Mesendoderm (in vitro differentiated cells): ENCODE measurements around the gene ZER1.

Source experiments
- DNase-seq: peaks from one replicate; pipeline ENCODE4 v3.0.0; 2013
- H2AK5ac ChIP-seq: 2 replicates; pipeline ENCODE4 v1.6.1; 2013; ENCODE audit warnings: low read length, inconsistent platforms
- H2BK120ac ChIP-seq: 2 replicates; pipeline ENCODE4 v1.6.1; 2013; ENCODE audit warnings: low read depth, mild to moderate bottlenecking, low read length, moderate library complexity, mixed read lengths
- H2BK15ac ChIP-seq: replicated peaks from 2 replicates; pipeline ENCODE4 v1.6.1; 2013; ENCODE audit warnings: low read depth, mild to moderate bottlenecking, moderate library complexity
- H2BK5ac ChIP-seq: 2 replicates; pipeline ENCODE4 v1.6.1; 2013; ENCODE audit warnings: low read length, inconsistent platforms
- H3K18ac ChIP-seq: 2 replicates; pipeline ENCODE4 v1.6.1; 2013; ENCODE audit warnings: mild to moderate bottlenecking, low read length, mixed read lengths
- H3K23ac ChIP-seq: one replicate; pipeline ENCODE4 v1.6.1; 2013; ENCODE audit warnings: low read length
- H3K27ac ChIP-seq: 2 replicates; pipeline ENCODE4 v1.5.1; 2013; ENCODE audit warnings: low read depth, mild to moderate bottlenecking, inconsistent platforms, low read length, moderate library complexity
- H3K27me3 ChIP-seq: 2 replicates; pipeline ENCODE4 v1.6.1; 2013; ENCODE audit warnings: low read length, control low read depth, mild to moderate bottlenecking, inconsistent platforms; ENCODE audit not compliant: insufficient read depth, poor library complexity
- H3K36me3 ChIP-seq: 2 replicates; pipeline ENCODE4 v1.6.1; 2013; ENCODE audit warnings: low read length, inconsistent platforms; ENCODE audit not compliant: control insufficient read depth, insufficient read depth
- H3K4ac ChIP-seq: one replicate; pipeline ENCODE4 v1.6.1; 2013; ENCODE audit warnings: low read depth, mild to moderate bottlenecking, low read length, moderate library complexity
- H3K4me1 ChIP-seq: 2 replicates; pipeline ENCODE4 v1.6.1; 2013; ENCODE audit warnings: low read depth, low read length, inconsistent platforms; ENCODE audit not compliant: control insufficient read depth
- H3K4me2 ChIP-seq: 2 replicates; pipeline ENCODE4 v1.6.1; 2013; ENCODE audit warnings: low read length
- H3K4me3 ChIP-seq: 2 replicates; pipeline ENCODE4 v1.5.1; 2013; ENCODE audit warnings: mild to moderate bottlenecking, low read length
- H3K56ac ChIP-seq: one replicate; pipeline ENCODE4 v1.6.1; 2013; ENCODE audit warnings: low read length
- H3K79me1 ChIP-seq: 2 replicates; pipeline ENCODE4 v1.6.1; 2013; ENCODE audit warnings: low read length, inconsistent platforms
- H3K79me2 ChIP-seq: 2 replicates; pipeline ENCODE4 v1.6.1; 2013; ENCODE audit warnings: mild to moderate bottlenecking, low read length; ENCODE audit not compliant: control insufficient read depth, insufficient read depth
- H3K9ac ChIP-seq: 2 replicates; pipeline ENCODE4 v1.6.1; 2013; ENCODE audit warnings: low read length, inconsistent platforms
- H4K5ac ChIP-seq: one replicate; pipeline ENCODE4 v1.6.1; 2013; ENCODE audit warnings: low read length
- H4K8ac ChIP-seq: one replicate; pipeline ENCODE4 v1.6.1; 2013; ENCODE audit warnings: low read depth, mild to moderate bottlenecking, control low read depth, low read length, moderate library complexity
- WGBS: extraction: QIAGEN DNeasy Blood & Tissue Kit; methylation state at CpG from one replicate; pipeline ENCODE4 v1.1.7; 2013; ENCODE audit warnings: low lambda C conversion rate, missing lambda C conversion rate; ENCODE audit not compliant: insufficient coverage; ENCODE audit errors: extremely low coverage; 5-methylcytosine and 5-hydroxymethylcytosine counted together

Gene ZER1

GRCh38 chr9:128727640-128728248 lies 44.0 kb downstream of the ZER1 start:
- peaks cover 5% of the 10 kb centered on the region for H3K4me1 ChIP-seq
- WGBS = no CpG with 5 or more reads among the region's 5 CpGs
- no peak overlapping the region for H2BK5ac ChIP-seq
- no peak overlapping the region for H3K4me3 ChIP-seq
- peaks cover 2% of the 10 kb centered on the region for H3K79me1 ChIP-seq
- H3K27ac ChIP-seq = no peak overlapping the region
- H3K36me3 ChIP-seq = no peaks in the 10 kb centered on the region
- no peak overlapping the region for H3K23ac ChIP-seq
- H2BK15ac ChIP-seq = no peak overlapping the region
- no peaks in the 10 kb centered on the region for H3K79me2 ChIP-seq
- DNase-seq = peak; percentile 33
- no peak overlapping the region for H2BK120ac ChIP-seq
- no peak overlapping the region for H3K18ac ChIP-seq
- no peak overlapping the region for H4K5ac ChIP-seq
- H4K8ac ChIP-seq = no peak overlapping the region
- no peak overlapping the region for H2AK5ac ChIP-seq
- H3K4me2 ChIP-seq = no peak overlapping the region
- no peak overlapping the region for H3K56ac ChIP-seq
- no peaks in the 10 kb centered on the region for H3K27me3 ChIP-seq
- no peak overlapping the region for H3K4ac ChIP-seq
- no peak overlapping the region for H3K9ac ChIP-seq

- no peaks in the 10 kb centered on the region for H3K79me2 ChIP-seq
- H4K5ac ChIP-seq = peak overlapping the region; percentile 81
- no peak overlapping the region for H2AK5ac ChIP-seq
- H3K4me3 ChIP-seq = peak overlapping the region; percentile 2
- peak overlapping the region; percentile 17 for H3K56ac ChIP-seq
- peak overlapping the region; percentile 6 for H3K4me2 ChIP-seq
- peaks cover 2% of the 10 kb centered on the region for H3K79me1 ChIP-seq
- H4K8ac ChIP-seq = no peak overlapping the region
- no peaks in the 10 kb centered on the region for H3K36me3 ChIP-seq
- peak overlapping the region; percentile 17 for H3K27ac ChIP-seq
- WGBS = no CpG with 5 or more reads among the region's 10 CpGs
- no peak overlapping the region for H3K4ac ChIP-seq
- H3K23ac ChIP-seq = no peak overlapping the region
- DNase-seq = peak; percentile 96
- H3K27me3 ChIP-seq = no peaks in the 10 kb centered on the region
- H2BK15ac ChIP-seq = no peak overlapping the region
- peaks cover 5% of the 10 kb centered on the region for H3K4me1 ChIP-seq
- H2BK5ac ChIP-seq = no peak overlapping the region
- H3K9ac ChIP-seq = peak overlapping the region; percentile 25
- no peak overlapping the region for H2BK120ac ChIP-seq
- H3K18ac ChIP-seq = no peak overlapping the region
Measured at GRCh38 chr9:128724744-128725211, 46.9 kb downstream of the ZER1 start.

- H3K18ac ChIP-seq = peak within 1 kb of the TSS; percentile 22
- H3K23ac ChIP-seq = no peak within 1 kb of the TSS
- DNase-seq = peak; percentile 99
- peak within 1 kb of the TSS; percentile 98 for H3K56ac ChIP-seq
- H2BK15ac ChIP-seq = no peak within 1 kb of the TSS
- peak within 1 kb of the TSS; percentile 90 for H2AK5ac ChIP-seq
- H3K27ac ChIP-seq = peak within 1 kb of the TSS; percentile 17
- no peaks in the 10 kb centered on the region for H3K27me3 ChIP-seq
- peak within 1 kb of the TSS; percentile 73 for H4K5ac ChIP-seq
- H3K36me3 ChIP-seq = no peaks in the 10 kb centered on the region
- H4K8ac ChIP-seq = peak within 1 kb of the TSS; percentile 68
- no CpG with 5 or more reads among the region's 68 CpGs for WGBS
- peaks cover 5% of the 10 kb centered on the region for H3K4me1 ChIP-seq
- H3K79me1 ChIP-seq = peaks cover 2% of the 10 kb centered on the region
- H3K4me2 ChIP-seq = peak within 1 kb of the TSS; percentile 98
- no peak within 1 kb of the TSS for H2BK5ac ChIP-seq
- no peak within 1 kb of the TSS for H2BK120ac ChIP-seq
- H3K4ac ChIP-seq = no peak within 1 kb of the TSS
- peak within 1 kb of the TSS; percentile 91 for H3K4me3 ChIP-seq
- H3K9ac ChIP-seq = peak within 1 kb of the TSS; percentile 97
- no peaks in the 10 kb centered on the region for H3K79me2 ChIP-seq
Measured at GRCh38 chr9:128723866-128724743, 47.6 kb downstream of the ZER1 start, which contains the start of gene ZDHHC12. Gene ZDHHC12 (minus strand): TSS chr9:128724127. CDS start chr9:128724093, 34 bp downstream.

- Histone ChIP-seq H3K18ac (no peak overlapping the region), H3K23ac (no peak overlapping the region), H3K79me1 (peaks cover 2% of the 10 kb centered on the region), H2BK5ac (no peak overlapping the region), H3K4me1 (peaks cover 5% of the 10 kb centered on the region), H2BK120ac (no peak overlapping the region), H4K8ac (peak overlapping the region; percentile 68), H3K27me3 (no peaks in the 10 kb centered on the region), H3K36me3 (no peaks in the 10 kb centered on the region), H3K79me2 (no peaks in the 10 kb centered on the region), H3K9ac (peak overlapping the region; percentile 97), H3K4ac (no peak overlapping the region), H3K56ac (peak overlapping the region; percentile 98), H3K4me3 (peak overlapping the region; percentile 91), H3K4me2 (peak overlapping the region; percentile 98), H3K27ac (no peak overlapping the region), H2AK5ac (peak overlapping the region; percentile 90), H2BK15ac (no peak overlapping the region), H4K5ac (no peak overlapping the region)
- DNase-seq = no peak
- whole genome bisulfite sequencing = no CpG with 5 or more reads among the region's 7 CpGs
Measured at GRCh38 chr9:128723352-128723865, 48.3 kb downstream of the ZER1 start.

- H3K79me2 ChIP-seq = no peaks in the 10 kb centered on the region
- no peak overlapping the region for H3K4ac ChIP-seq
- no peak overlapping the region for H4K8ac ChIP-seq
- H3K27me3 ChIP-seq = no peaks in the 10 kb centered on the region
- H3K79me1 ChIP-seq = peaks cover 2% of the 10 kb centered on the region
- H2BK120ac ChIP-seq = no peak overlapping the region
- DNase-seq = no peak
- H2BK15ac ChIP-seq = no peak overlapping the region
- H3K4me3 ChIP-seq = no peak overlapping the region
- H3K36me3 ChIP-seq = no peaks in the 10 kb centered on the region
- H3K27ac ChIP-seq = no peak overlapping the region
- no peak overlapping the region for H3K23ac ChIP-seq
- no peak overlapping the region for H4K5ac ChIP-seq
- no CpG with 5 or more reads among the region's 9 CpGs for WGBS
- H2AK5ac ChIP-seq = no peak overlapping the region
- H3K18ac ChIP-seq = no peak overlapping the region
- H3K9ac ChIP-seq = peak overlapping the region; percentile 97
- H3K4me2 ChIP-seq = no peak overlapping the region
- H3K56ac ChIP-seq = peak overlapping the region; percentile 98
- no peak overlapping the region for H2BK5ac ChIP-seq
- H3K4me1 ChIP-seq = peaks cover 5% of the 10 kb centered on the region
Measured at GRCh38 chr9:128722380-128723351, 49.1 kb downstream of the ZER1 start.
